Measurements from ENCODE around the gene ARMC6. TPM values are rescaled to one million over a fixed set of nuclear protein-coding genes. Genes with fewer than 3 reads are reported as not detected.

The ARMC6 gene
- 48.6 and 55.6 TPM in 2 replicates for total RNA-seq (2014; rRNA removed; shearing (Covaris generic))

- Histone ChIP-seq H3K27ac (peak within 1 kb of the TSS; percentile 75), H3K4me3 (peak within 1 kb of the TSS; percentile 77), H3K9me3 (replicated peaks) (no peaks in the 10 kb centered on the region; the same call in 1 of the 2 replicates), H3K36me3 (peaks cover 26% of the 10 kb centered on the region), H3K27me3 (no peaks in the 10 kb centered on the region), H3K4me1 (no peaks in the 10 kb centered on the region)
- DNase-seq: peak; percentile 84 to 90
These were observed at the start of gene ARMC6, which contains the start of gene SUGP2 for GRCh38 chr19:19033426-19034203. TSS of gene ARMC6 (plus strand) at chr19:19033603. CDS start at chr19:19034210, 607 bp downstream. TSS of gene SUGP2 (minus strand) at chr19:19033517. CDS start at chr19:19031071, 2,446 bp downstream.

GRCh38 chr19:18984251-18984650 lies 49.2 kb upstream of the ARMC6 start:
- Histone ChIP-seq H3K4me1 (no peaks in the 10 kb centered on the region), H3K27me3 (peaks cover 8% of the 10 kb centered on the region), H3K27ac (no peak overlapping the region), H3K36me3 (no peaks in the 10 kb centered on the region), H3K4me3 (no peak overlapping the region), H3K9me3 (replicated peaks) (no peaks in the 10 kb centered on the region)
- DNase-seq: no peak

GRCh38 chr19:18985257-18985656 lies 48.1 kb upstream of the ARMC6 start:
- H3K4me3 ChIP-seq: no peak overlapping the region
- DNase-seq: peak in 1 of 2 experiments; percentile 32

GRCh38 chr19:18987456-18987855 lies 45.9 kb upstream of the ARMC6 start:
- Histone ChIP-seq H3K27ac (no peak overlapping the region), H3K4me1 (no peaks in the 10 kb centered on the region), H3K36me3 (no peaks in the 10 kb centered on the region), H3K27me3 (peaks cover 3% of the 10 kb centered on the region), H3K9me3 (replicated peaks) (no peaks in the 10 kb centered on the region), H3K4me3 (no peak overlapping the region)
- no peak for DNase-seq

More at GRCh38 chr19:18985257-18985656, 48.1 kb upstream of the ARMC6 start:
- Histone ChIP-seq H3K27me3 (peaks cover 8% of the 10 kb centered on the region), H3K36me3 (no peaks in the 10 kb centered on the region), H3K4me1 (no peaks in the 10 kb centered on the region), H3K27ac (no peak overlapping the region), H3K9me3 (replicated peaks) (no peaks in the 10 kb centered on the region)

GRCh38 chr19:18989316-18989715 lies 44.1 kb upstream of the ARMC6 start:
- H3K4me3 ChIP-seq: no peak overlapping the region
- peaks cover under 1% of the 10 kb centered on the region for H3K27me3 ChIP-seq
- no peak for DNase-seq
- peaks cover 5% of the 10 kb centered on the region for H3K36me3 ChIP-seq
- no peaks in the 10 kb centered on the region for H3K4me1 ChIP-seq
- H3K9me3 ChIP-seq (replicated peaks): no peaks in the 10 kb centered on the region
- H3K27ac ChIP-seq: no peak overlapping the region

- no peak overlapping the region for H3K4me3 ChIP-seq
- DNase-seq: no peak
- no peaks in the 10 kb centered on the region for H3K27me3 ChIP-seq
- peaks cover 10% of the 10 kb centered on the region for H3K36me3 ChIP-seq
- no peaks in the 10 kb centered on the region for H3K9me3 ChIP-seq (replicated peaks)
- H3K4me1 ChIP-seq: no peaks in the 10 kb centered on the region
- no peak overlapping the region for H3K27ac ChIP-seq
These were observed 43.2 kb upstream of the ARMC6 start for GRCh38 chr19:18990128-18990708.

GRCh38 chr19:18991006-18991405 lies 42.4 kb upstream of the ARMC6 start:
- H3K27ac ChIP-seq: no peak overlapping the region
- H3K36me3 ChIP-seq: peaks cover 10% of the 10 kb centered on the region
- DNase-seq: no peak
- H3K27me3 ChIP-seq: no peaks in the 10 kb centered on the region
- no peaks in the 10 kb centered on the region for H3K4me1 ChIP-seq
- no peak overlapping the region for H3K4me3 ChIP-seq
- no peaks in the 10 kb centered on the region for H3K9me3 ChIP-seq (replicated peaks)

GRCh38 chr19:18991468-18991867 lies 41.9 kb upstream of the ARMC6 start:
- peaks cover 10% of the 10 kb centered on the region for H3K36me3 ChIP-seq
- no peaks in the 10 kb centered on the region for H3K27me3 ChIP-seq
- H3K9me3 ChIP-seq (replicated peaks): no peaks in the 10 kb centered on the region
- H3K27ac ChIP-seq: no peak overlapping the region
- DNase-seq: no peak
- no peak overlapping the region for H3K4me3 ChIP-seq
- no peaks in the 10 kb centered on the region for H3K4me1 ChIP-seq

- no peak overlapping the region for H3K4me3 ChIP-seq
- no peaks in the 10 kb centered on the region for H3K27me3 ChIP-seq
- no peaks in the 10 kb centered on the region for H3K4me1 ChIP-seq
- H3K9me3 ChIP-seq (replicated peaks): no peaks in the 10 kb centered on the region
- no peak overlapping the region for H3K27ac ChIP-seq
- peaks cover 12% of the 10 kb centered on the region for H3K36me3 ChIP-seq
- DNase-seq: no peak
These were observed 40.7 kb upstream of the ARMC6 start for GRCh38 chr19:18992696-18993095.

GRCh38 chr19:18993115-18993514 lies 40.3 kb upstream of the ARMC6 start:
- DNase-seq: no peak
- Histone ChIP-seq H3K4me3 (no peak overlapping the region), H3K27me3 (no peaks in the 10 kb centered on the region), H3K27ac (no peak overlapping the region), H3K9me3 (replicated peaks) (no peaks in the 10 kb centered on the region), H3K4me1 (no peaks in the 10 kb centered on the region), H3K36me3 (peaks cover 13% of the 10 kb centered on the region)

- no peak overlapping the region for H3K4me3 ChIP-seq
- H3K36me3 ChIP-seq: peaks cover 21% of the 10 kb centered on the region
These were observed 37.6 kb upstream of the ARMC6 start for GRCh38 chr19:18995804-18996241.

GRCh38 chr19:18996351-18996750 lies 37.1 kb upstream of the ARMC6 start:
- no peak for DNase-seq
- H3K36me3 ChIP-seq: peaks cover 22% of the 10 kb centered on the region

More at GRCh38 chr19:18995804-18996241, 37.6 kb upstream of the ARMC6 start:
- Histone ChIP-seq H3K4me1 (peaks cover 12% of the 10 kb centered on the region; the same call in 1 of the 2 replicates), H3K9me3 (replicated peaks) (no peaks in the 10 kb centered on the region), H3K27ac (no peak overlapping the region), H3K27me3 (no peaks in the 10 kb centered on the region)
- DNase-seq: peak; percentile 79 to 81

GRCh38 chr19:18996796-18997394 lies 36.5 kb upstream of the ARMC6 start:
- no peak overlapping the region for H3K4me3 ChIP-seq
- H3K27ac ChIP-seq: no peak overlapping the region
- no peaks in the 10 kb centered on the region for H3K27me3 ChIP-seq
- DNase-seq: no peak
- no peaks in the 10 kb centered on the region for H3K9me3 ChIP-seq (replicated peaks)
- H3K36me3 ChIP-seq: peaks cover 27% of the 10 kb centered on the region
- H3K4me1 ChIP-seq: peaks cover 12% of the 10 kb centered on the region; the same call in 1 of the 2 replicates

More at GRCh38 chr19:18996351-18996750, 37.1 kb upstream of the ARMC6 start:
- Histone ChIP-seq H3K27ac (no peak overlapping the region), H3K9me3 (replicated peaks) (no peaks in the 10 kb centered on the region), H3K27me3 (no peaks in the 10 kb centered on the region), H3K4me1 (peaks cover 12% of the 10 kb centered on the region; the same call in 1 of the 2 replicates), H3K4me3 (no peak overlapping the region)

- Histone ChIP-seq H3K4me3 (no peak overlapping the region), H3K4me1 (peaks cover 12% of the 10 kb centered on the region; the same call in 1 of the 2 replicates), H3K9me3 (replicated peaks) (no peaks in the 10 kb centered on the region), H3K27ac (no peak overlapping the region), H3K27me3 (no peaks in the 10 kb centered on the region), H3K36me3 (peaks cover 32% of the 10 kb centered on the region)
- DNase-seq: no peak
These were observed 35.1 kb upstream of the ARMC6 start for GRCh38 chr19:18998276-18998675.

All from SJCRH30 (cell line).